Measurements from ENCODE around the gene CCNDBP1.
"Not testable (repeated sequence)": the region's sequence is repeated elsewhere in the genome, so short reads cannot be mapped to it uniquely, and the experiment has no call there.

CCNDBP1 gene

GRCh38 chr15:43218908-43219706, 33.9 kb downstream of the CCNDBP1 start:
- DNase-seq, result no peak

GRCh38 chr15:43219929-43220928, 35.0 kb downstream of the CCNDBP1 start:
- no peak for DNase-seq

- no peak for DNase-seq
Observed at GRCh38 chr15:43220991-43221403, 35.8 kb downstream of the CCNDBP1 start, which contains the start of gene EPB42. Gene EPB42, minus strand, starts transcription at chr15:43221018. Its CDS starts 193 bp downstream, at chr15:43220825.

- DNase-seq, result no peak
Observed at GRCh38 chr15:43221422-43221821, 36.2 kb downstream of the CCNDBP1 start.

GRCh38 chr15:43225201-43225949, 40.2 kb downstream of the CCNDBP1 start:
- DNase-seq, result peak; percentile 64

- not testable (repeated sequence) for DNase-seq
Observed at GRCh38 chr15:43225950-43226255, 40.7 kb downstream of the CCNDBP1 start.

- DNase-seq, result no peak
Observed at GRCh38 chr15:43226436-43227305, 41.5 kb downstream of the CCNDBP1 start.

- no peak for DNase-seq
Observed at GRCh38 chr15:43229977-43230376, 44.8 kb downstream of the CCNDBP1 start.

- no peak for DNase-seq
Observed at GRCh38 chr15:43230640-43231115, 45.5 kb downstream of the CCNDBP1 start.

GRCh38 chr15:43232289-43232874, 47.2 kb downstream of the CCNDBP1 start:
- no peak for DNase-seq

- no peak for DNase-seq
Observed at GRCh38 chr15:43235536-43235935, 50.3 kb downstream of the CCNDBP1 start.

- DNase-seq, result no peak
Observed at GRCh38 chr15:43237842-43238470, 52.8 kb downstream of the CCNDBP1 start.

GRCh38 chr15:43238671-43239131, 53.5 kb downstream of the CCNDBP1 start:
- DNase-seq, result peak; percentile 37

GRCh38 chr15:43239732-43240491, 54.7 kb downstream of the CCNDBP1 start:
- no peak for DNase-seq

GRCh38 chr15:43241100-43241499, 55.9 kb downstream of the CCNDBP1 start:
- DNase-seq, result no peak

GRCh38 chr15:43242616-43243015, 57.4 kb downstream of the CCNDBP1 start:
- no peak for DNase-seq

- DNase-seq, result no peak
Observed at GRCh38 chr15:43243020-43243645, 57.9 kb downstream of the CCNDBP1 start.

- DNase-seq, result no peak
Observed at GRCh38 chr15:43244092-43244491, 58.9 kb downstream of the CCNDBP1 start.

GRCh38 chr15:43246261-43246774, 61.1 kb downstream of the CCNDBP1 start:
- no peak for DNase-seq
